ENCODE results near the gene AICDA. TPM values are rescaled to one million over a fixed set of nuclear protein-coding genes. Genes with fewer than 3 reads are reported as not detected.

Gene AICDA
- total and polyA plus RNA-seq, 2 experiments from 2014 or later: 0.31 TPM; not detected in 1

- no peak overlapping the region for H3K4me2 ChIP-seq
- no peak for ATAC-seq
- H2AFZ ChIP-seq: no peak overlapping the region
- H3K27ac Mint-ChIP-seq: no peak overlapping the region
- no peak for DNase-seq (ENCODE audit: low spot score)
- peaks cover 6% of the 10 kb centered on the region for H3K27me3 Mint-ChIP-seq (ENCODE audit: insufficient read depth, low read depth, poor library complexity)
- no peak overlapping the region for H3K4me3 Mint-ChIP-seq
- H3K36me3 Mint-ChIP-seq (ENCODE audit: low read depth): no peaks in the 10 kb centered on the region
- H3K36me3 ChIP-seq (ENCODE audit: insufficient read depth): no peaks in the 10 kb centered on the region
- no peaks in the 10 kb centered on the region for H3K79me2 ChIP-seq (replicated peaks; ENCODE audit: insufficient read depth)
- H3K4me1 Mint-ChIP-seq: peaks cover 16% of the 10 kb centered on the region
- 0 out of 2 replicates have a peak, but pooled peaks cover 4% of the 10 kb centered on the region for H3F3A ChIP-seq (replicated peaks; ENCODE audit: low read depth)
- H3K27ac ChIP-seq (ENCODE audit: low read depth): no peak overlapping the region
- no peaks in the 10 kb centered on the region for H3K9me2 ChIP-seq (ENCODE audit: insufficient read depth)
- no peaks in the 10 kb centered on the region for H3K9me3 Mint-ChIP-seq
- H3K27me3 ChIP-seq (ENCODE audit: insufficient read depth): no peaks in the 10 kb centered on the region
- H4K20me1 ChIP-seq (replicated peaks; ENCODE audit: insufficient read depth): no peaks in the 10 kb centered on the region
- H3K4me3 ChIP-seq: no peak overlapping the region
- TF ChIP-seq EZH2phosphoT487 (IDR thresholded peaks at IDR 0.05; ENCODE audit: unreplicated experiment) (no peak), REST (IDR thresholded peaks at IDR 0.05; ENCODE audit: unreplicated experiment) (no peak), CREB1 (CRISPR knock-in tag; IDR thresholded peaks at IDR 0.05; ENCODE audit: low read depth) (no peak), JUNB (IDR thresholded peaks at IDR 0.05; ENCODE audit: unreplicated experiment) (no peak), ZNF331 (CRISPR knock-in tag; IDR thresholded peaks at IDR 0.05; ENCODE audit: low read depth) (no peak), POLR2AphosphoS5 (IDR thresholded peaks at IDR 0.05; ENCODE audit: low read depth) (no peak), NANOG (IDR thresholded peaks at IDR 0.05; ENCODE audit: borderline replicate concordance) (no peak), ZNF114 (CRISPR knock-in tag; IDR thresholded peaks at IDR 0.05) (no peak), STAT1 (IDR thresholded peaks at IDR 0.05; ENCODE audit: unreplicated experiment) (no peak), EZH2 (IDR thresholded peaks at IDR 0.05; ENCODE audit: low read depth, unreplicated experiment) (no peak)
- TF ChIP-seq, protein P1, sequence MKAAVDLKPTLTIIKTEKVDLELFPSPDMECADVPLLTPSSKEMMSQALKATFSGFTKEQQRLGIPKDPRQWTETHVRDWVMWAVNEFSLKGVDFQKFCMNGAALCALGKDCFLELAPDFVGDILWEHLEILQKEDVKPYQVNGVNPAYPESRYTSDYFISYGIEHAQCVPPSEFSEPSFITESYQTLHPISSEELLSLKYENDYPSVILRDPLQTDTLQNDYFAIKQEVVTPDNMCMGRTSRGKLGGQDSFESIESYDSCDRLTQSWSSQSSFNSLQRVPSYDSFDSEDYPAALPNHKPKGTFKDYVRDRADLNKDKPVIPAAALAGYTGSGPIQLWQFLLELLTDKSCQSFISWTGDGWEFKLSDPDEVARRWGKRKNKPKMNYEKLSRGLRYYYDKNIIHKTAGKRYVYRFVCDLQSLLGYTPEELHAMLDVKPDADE (IDR thresholded peaks at IDR 0.05): no peak
- TF ChIP-seq, protein P2, sequence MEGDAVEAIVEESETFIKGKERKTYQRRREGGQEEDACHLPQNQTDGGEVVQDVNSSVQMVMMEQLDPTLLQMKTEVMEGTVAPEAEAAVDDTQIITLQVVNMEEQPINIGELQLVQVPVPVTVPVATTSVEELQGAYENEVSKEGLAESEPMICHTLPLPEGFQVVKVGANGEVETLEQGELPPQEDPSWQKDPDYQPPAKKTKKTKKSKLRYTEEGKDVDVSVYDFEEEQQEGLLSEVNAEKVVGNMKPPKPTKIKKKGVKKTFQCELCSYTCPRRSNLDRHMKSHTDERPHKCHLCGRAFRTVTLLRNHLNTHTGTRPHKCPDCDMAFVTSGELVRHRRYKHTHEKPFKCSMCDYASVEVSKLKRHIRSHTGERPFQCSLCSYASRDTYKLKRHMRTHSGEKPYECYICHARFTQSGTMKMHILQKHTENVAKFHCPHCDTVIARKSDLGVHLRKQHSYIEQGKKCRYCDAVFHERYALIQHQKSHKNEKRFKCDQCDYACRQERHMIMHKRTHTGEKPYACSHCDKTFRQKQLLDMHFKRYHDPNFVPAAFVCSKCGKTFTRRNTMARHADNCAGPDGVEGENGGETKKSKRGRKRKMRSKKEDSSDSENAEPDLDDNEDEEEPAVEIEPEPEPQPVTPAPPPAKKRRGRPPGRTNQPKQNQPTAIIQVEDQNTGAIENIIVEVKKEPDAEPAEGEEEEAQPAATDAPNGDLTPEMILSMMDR (conservative IDR thresholded peaks at IDR 0.05; ENCODE audit: low read depth in 2 of 2): no peak
- TF ChIP-seq, protein P3, sequence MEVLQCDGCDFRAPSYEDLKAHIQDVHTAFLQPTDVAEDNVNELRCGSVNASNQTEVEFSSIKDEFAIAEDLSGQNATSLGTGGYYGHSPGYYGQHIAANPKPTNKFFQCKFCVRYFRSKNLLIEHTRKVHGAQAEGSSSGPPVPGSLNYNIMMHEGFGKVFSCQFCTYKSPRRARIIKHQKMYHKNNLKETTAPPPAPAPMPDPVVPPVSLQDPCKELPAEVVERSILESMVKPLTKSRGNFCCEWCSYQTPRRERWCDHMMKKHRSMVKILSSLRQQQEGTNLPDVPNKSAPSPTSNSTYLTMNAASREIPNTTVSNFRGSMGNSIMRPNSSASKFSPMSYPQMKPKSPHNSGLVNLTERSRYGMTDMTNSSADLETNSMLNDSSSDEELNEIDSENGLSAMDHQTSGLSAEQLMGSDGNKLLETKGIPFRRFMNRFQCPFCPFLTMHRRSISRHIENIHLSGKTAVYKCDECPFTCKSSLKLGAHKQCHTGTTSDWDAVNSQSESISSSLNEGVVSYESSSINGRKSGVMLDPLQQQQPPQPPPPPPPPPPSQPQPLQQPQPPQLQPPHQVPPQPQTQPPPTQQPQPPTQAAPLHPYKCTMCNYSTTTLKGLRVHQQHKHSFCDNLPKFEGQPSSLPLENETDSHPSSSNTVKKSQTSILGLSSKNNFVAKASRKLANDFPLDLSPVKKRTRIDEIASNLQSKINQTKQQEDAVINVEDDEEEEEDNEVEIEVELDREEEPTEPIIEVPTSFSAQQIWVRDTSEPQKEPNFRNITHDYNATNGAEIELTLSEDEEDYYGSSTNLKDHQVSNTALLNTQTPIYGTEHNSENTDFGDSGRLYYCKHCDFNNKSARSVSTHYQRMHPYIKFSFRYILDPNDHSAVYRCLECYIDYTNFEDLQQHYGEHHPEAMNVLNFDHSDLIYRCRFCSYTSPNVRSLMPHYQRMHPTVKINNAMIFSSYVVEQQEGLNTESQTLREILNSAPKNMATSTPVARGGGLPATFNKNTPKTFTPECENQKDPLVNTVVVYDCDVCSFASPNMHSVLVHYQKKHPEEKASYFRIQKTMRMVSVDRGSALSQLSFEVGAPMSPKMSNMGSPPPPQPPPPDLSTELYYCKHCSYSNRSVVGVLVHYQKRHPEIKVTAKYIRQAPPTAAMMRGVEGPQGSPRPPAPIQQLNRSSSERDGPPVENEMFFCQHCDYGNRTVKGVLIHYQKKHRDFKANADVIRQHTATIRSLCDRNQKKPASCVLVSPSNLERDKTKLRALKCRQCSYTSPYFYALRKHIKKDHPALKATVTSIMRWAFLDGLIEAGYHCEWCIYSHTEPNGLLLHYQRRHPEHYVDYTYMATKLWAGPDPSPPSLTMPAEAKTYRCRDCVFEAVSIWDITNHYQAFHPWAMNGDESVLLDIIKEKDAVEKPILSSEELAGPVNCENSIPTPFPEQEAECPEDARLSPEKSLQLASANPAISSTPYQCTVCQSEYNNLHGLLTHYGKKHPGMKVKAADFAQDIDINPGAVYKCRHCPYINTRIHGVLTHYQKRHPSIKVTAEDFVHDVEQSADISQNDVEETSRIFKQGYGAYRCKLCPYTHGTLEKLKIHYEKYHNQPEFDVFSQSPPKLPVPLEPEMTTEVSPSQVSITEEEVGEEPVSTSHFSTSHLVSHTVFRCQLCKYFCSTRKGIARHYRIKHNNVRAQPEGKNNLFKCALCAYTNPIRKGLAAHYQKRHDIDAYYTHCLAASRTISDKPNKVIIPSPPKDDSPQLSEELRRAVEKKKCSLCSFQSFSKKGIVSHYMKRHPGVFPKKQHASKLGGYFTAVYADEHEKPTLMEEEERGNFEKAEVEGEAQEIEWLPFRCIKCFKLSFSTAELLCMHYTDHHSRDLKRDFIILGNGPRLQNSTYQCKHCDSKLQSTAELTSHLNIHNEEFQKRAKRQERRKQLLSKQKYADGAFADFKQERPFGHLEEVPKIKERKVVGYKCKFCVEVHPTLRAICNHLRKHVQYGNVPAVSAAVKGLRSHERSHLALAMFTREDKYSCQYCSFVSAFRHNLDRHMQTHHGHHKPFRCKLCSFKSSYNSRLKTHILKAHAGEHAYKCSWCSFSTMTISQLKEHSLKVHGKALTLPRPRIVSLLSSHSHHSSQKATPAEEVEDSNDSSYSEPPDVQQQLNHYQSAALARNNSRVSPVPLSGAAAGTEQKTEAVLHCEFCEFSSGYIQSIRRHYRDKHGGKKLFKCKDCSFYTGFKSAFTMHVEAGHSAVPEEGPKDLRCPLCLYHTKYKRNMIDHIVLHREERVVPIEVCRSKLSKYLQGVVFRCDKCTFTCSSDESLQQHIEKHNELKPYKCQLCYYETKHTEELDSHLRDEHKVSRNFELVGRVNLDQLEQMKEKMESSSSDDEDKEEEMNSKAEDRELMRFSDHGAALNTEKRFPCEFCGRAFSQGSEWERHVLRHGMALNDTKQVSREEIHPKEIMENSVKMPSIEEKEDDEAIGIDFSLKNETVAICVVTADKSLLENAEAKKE (CRISPR knock-in tag; IDR thresholded peaks at IDR 0.05): no peak
- H3K4me1 ChIP-seq (ENCODE audit: insufficient read depth): peaks cover 9% of the 10 kb centered on the region
Observed at GRCh38 chr12:8603286-8603685, 9.4 kb downstream of the AICDA start.

All from GM23338 (cell line).